Fibroblast of upper back skin (primary cell): ENCODE results near the gene KRTAP24-1.
A peak's percentile ranks its signal among the peaks of the same experiment; 100 is the strongest.

Experiments used
- DNase-seq: peaks from one replicate; pipeline ENCODE4 v3.0.0-alpha.2; 2013

Gene KRTAP24-1

GRCh38 chr21:30234050-30234449 lies 48.7 kb downstream of the KRTAP24-1 start:
- DNase-seq: no peak

GRCh38 chr21:30233228-30234020 lies 49.3 kb downstream of the KRTAP24-1 start:
- peak; percentile 64 for DNase-seq

GRCh38 chr21:30232011-30232410 lies 50.7 kb downstream of the KRTAP24-1 start:
- DNase-seq: peak; percentile 25
